Lower leg skin (tissue), 3 donors: Measurements from ENCODE around the gene TSNAXIP1.
"Not testable (repeated sequence)": the region's sequence is repeated elsewhere in the genome, so short reads cannot be mapped to it uniquely, and the experiment has no call there.

Experiments used
- POLR2A ChIP-seq, 2 donors: fragments of 450-650 bp; IDR thresholded peaks; one replicate each; pipeline ENCODE4 v1.6.1; 2016 to 2017; ENCODE audit warnings: antibody characterized with exemption in 2 of 2, mild to moderate bottlenecking in 1 of 2, moderate library complexity in 1 of 2
- TF ChIP-seq, protein P1 (sequence below), 3 donors: fragments of 450-650 bp; IDR thresholded peaks; one replicate each; pipeline ENCODE4 v1.5.1; 2016; ENCODE audit warnings: antibody characterized with exemption in 3 of 3, mild to moderate bottlenecking in 3 of 3, moderate library complexity in 2 of 3

DNA sequence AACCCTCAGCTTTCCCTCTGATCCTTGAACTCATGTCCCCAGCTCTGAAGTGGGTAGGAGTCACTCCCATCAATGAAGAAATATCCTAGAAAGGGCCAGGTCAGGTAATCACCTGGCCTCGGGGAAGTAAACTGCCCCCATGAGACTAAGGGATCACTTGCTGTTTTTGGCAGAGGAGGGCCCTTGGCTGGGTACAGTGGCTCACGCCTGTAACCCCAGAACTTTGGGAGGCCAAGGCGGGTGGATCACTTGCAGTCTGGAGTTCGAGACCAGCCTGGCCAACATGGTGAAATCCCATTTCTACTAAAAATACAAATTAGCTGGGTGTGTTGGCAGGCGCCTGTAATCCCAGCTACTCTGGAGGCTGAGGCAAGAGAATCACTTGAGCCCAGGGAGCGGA, 57.4 kb downstream of the TSNAXIP1 start:
- TF ChIP-seq, protein P1, sequence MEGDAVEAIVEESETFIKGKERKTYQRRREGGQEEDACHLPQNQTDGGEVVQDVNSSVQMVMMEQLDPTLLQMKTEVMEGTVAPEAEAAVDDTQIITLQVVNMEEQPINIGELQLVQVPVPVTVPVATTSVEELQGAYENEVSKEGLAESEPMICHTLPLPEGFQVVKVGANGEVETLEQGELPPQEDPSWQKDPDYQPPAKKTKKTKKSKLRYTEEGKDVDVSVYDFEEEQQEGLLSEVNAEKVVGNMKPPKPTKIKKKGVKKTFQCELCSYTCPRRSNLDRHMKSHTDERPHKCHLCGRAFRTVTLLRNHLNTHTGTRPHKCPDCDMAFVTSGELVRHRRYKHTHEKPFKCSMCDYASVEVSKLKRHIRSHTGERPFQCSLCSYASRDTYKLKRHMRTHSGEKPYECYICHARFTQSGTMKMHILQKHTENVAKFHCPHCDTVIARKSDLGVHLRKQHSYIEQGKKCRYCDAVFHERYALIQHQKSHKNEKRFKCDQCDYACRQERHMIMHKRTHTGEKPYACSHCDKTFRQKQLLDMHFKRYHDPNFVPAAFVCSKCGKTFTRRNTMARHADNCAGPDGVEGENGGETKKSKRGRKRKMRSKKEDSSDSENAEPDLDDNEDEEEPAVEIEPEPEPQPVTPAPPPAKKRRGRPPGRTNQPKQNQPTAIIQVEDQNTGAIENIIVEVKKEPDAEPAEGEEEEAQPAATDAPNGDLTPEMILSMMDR (IDR thresholded peaks at IDR 0.05): not testable (repeated sequence)
- not testable (repeated sequence) for TF ChIP-seq POLR2A (IDR thresholded peaks at IDR 0.05)
